K562 (cell line): ENCODE data around the gene SVEP1. TPM values are rescaled to one million over a fixed set of nuclear protein-coding genes. Genes with fewer than 3 reads are reported as not detected.

Experiments used
- ATAC-seq: fragments of 200-7000 bp; cut with Tn5 transposase; 3 replicates; pipeline ENCODE4 v1.9.1; 2020; ENCODE audit warnings: moderate library complexity
- BruUV-seq: library from RNA; stranded (reverse); fragments of 400-500 nt; replicated peaks from 2 replicates; lab custom pipeline; 2021; lab: Mats Ljungman, UMichigan
- CTCF ChIA-PET: fragments of 300-600 bp; formaldehyde crosslinking; extraction: SDS; loops from one replicate; lab custom pipeline; 2021; ENCODE audit warnings: low intra/inter-chr PET ratio; lab: Yijun Ruan, JAX
- POLR2A ChIA-PET: fragments of 300-600, 350-650 bp; sonication (Branson Sonifier 250); formaldehyde crosslinking; extraction: SDS; loops from one replicate; lab custom pipeline; 2021; ENCODE audit warnings: antibody characterized with exemption, inconsistent platforms; lab: Yijun Ruan, JAX
- DNase-seq, 4 experiments: peaks; one replicate each; pipeline versions ENCODE4 v3.0.0 to v3.0.0-alpha.2; 2011 to 2018; ENCODE audit warnings: low spot score in 3 of 4, mixed read lengths in 3 of 4; ENCODE audit errors: extremely low read depth in 1 of 4
- FAIRE-seq: peaks from 2 replicates; lab custom pipeline; 2011; peaks lifted over from hg19 to GRCh38; lab: Jason Lieb, UNC
- H2AFZ ChIP-seq: 2 replicates; pipeline ENCODE4 v1.6.0; 2011; ENCODE audit warnings: low read depth, low read length, control low read depth, inconsistent platforms
- H3K27ac ChIP-seq: fragments of 200-600 bp; 3 replicates; pipeline ENCODE4 v1.8.0; 2011; ENCODE audit warnings: low read depth, mild to moderate bottlenecking, control low read depth, inconsistent platforms, low read length, moderate library complexity, mixed read lengths; ENCODE audit errors: extremely low read depth
- H3K27me3 ChIP-seq, 2 experiments: fragments of 300-600 bp in 1 of 2; 2 replicates in 1 of 2; 3 replicates in 1 of 2; pipeline versions ENCODE4 v1.6.0 to v1.8.0; 2011; ENCODE audit warnings: inconsistent platforms in 2 of 2, low read length in 2 of 2, mild to moderate bottlenecking in 1 of 2, mixed read lengths in 1 of 2, moderate library complexity in 1 of 2; ENCODE audit not compliant: control insufficient read depth in 2 of 2, insufficient read depth in 2 of 2
- H3K36me3 ChIP-seq: fragments of 300-600 bp; 3 replicates; pipeline ENCODE4 v1.8.0; 2011; ENCODE audit warnings: mild to moderate bottlenecking, low read length, inconsistent platforms; ENCODE audit not compliant: control insufficient read depth, insufficient read depth
- H3K4me1 ChIP-seq, 2 experiments: fragments of 200-600 bp in 1 of 2; replicated peaks in 1 of 2; 2 replicates in 1 of 2; 3 replicates in 1 of 2; pipeline versions ENCODE4 v1.5.1 to v1.8.0; 2011; ENCODE audit warnings: inconsistent platforms in 2 of 2, low read length in 2 of 2, mild to moderate bottlenecking in 1 of 2, mixed read lengths in 1 of 2, moderate library complexity in 1 of 2; ENCODE audit not compliant: control insufficient read depth in 2 of 2, insufficient read depth in 2 of 2
- H3K4me2 ChIP-seq: 2 replicates; pipeline ENCODE4 v1.6.1; 2011; ENCODE audit warnings: low read length, control low read depth, inconsistent platforms, mixed read lengths; ENCODE audit not compliant: insufficient read depth
- H3K4me3 ChIP-seq: fragments of 200-600 bp; sonication (generic), shearing (Covaris generic); 2 replicates; pipeline ENCODE4 v1.5.1; 2016; ENCODE audit warnings: control low read depth, inconsistent platforms
- H3K79me2 ChIP-seq: fragments of 200-600 bp; 3 replicates; pipeline ENCODE4 v1.8.0; 2011; ENCODE audit warnings: low read length, inconsistent platforms; ENCODE audit not compliant: control insufficient read depth, insufficient read depth
- H3K9ac ChIP-seq, 2 experiments: 2 replicates each; pipeline versions ENCODE4 v1.6.0 to v1.6.1; 2011; ENCODE audit warnings: low read depth in 2 of 2, low read length in 2 of 2, control low read depth in 1 of 2, inconsistent platforms in 1 of 2, mild to moderate bottlenecking in 1 of 2, mixed read lengths in 1 of 2; ENCODE audit not compliant: insufficient read depth in 1 of 2
- H3K9me1 ChIP-seq: one replicate; pipeline ENCODE4 v1.6.0; 2011; ENCODE audit warnings: inconsistent platforms, mild to moderate bottlenecking, low read length, moderate library complexity; ENCODE audit not compliant: control insufficient read depth, insufficient read depth
- H3K9me3 ChIP-seq: replicated peaks from 2 replicates; pipeline ENCODE4 v1.5.1; 2011; ENCODE audit warnings: low read depth, low read length, inconsistent platforms; ENCODE audit not compliant: control insufficient read depth, insufficient read depth
- H4K20me1 ChIP-seq: replicated peaks from 2 replicates; pipeline ENCODE4 v1.6.1; 2011; ENCODE audit warnings: low read length, inconsistent platforms, mixed read lengths; ENCODE audit not compliant: control insufficient read depth, insufficient read depth
- CEBPB ChIP-seq: fragments of 450-650 bp; IDR thresholded peaks from 2 replicates; pipeline ENCODE4 v1.6.1; 2016; ENCODE audit warnings: missing genetic modification characterization, missing compliant biosample characterization
- ERF ChIP-seq: fragments of 450-650 bp; formaldehyde crosslinking; IDR thresholded peaks from 2 replicates; pipeline ENCODE4 v1.4.0; 2020; ENCODE audit warnings: mild to moderate bottlenecking, mixed read lengths
- PHF8 ChIP-seq: fragments of 200-600 bp; sonication (generic); IDR thresholded peaks from 2 replicates; pipeline ENCODE4 v1.6.1; 2012; ENCODE audit warnings: mixed run types, mild to moderate bottlenecking, inconsistent platforms, low read length, moderate library complexity, borderline replicate concordance
- STAT5B ChIP-seq: fragments of 250-450 bp; sonication (Bioruptor Pico); IDR thresholded peaks from 2 replicates; pipeline ENCODE4 v1.8.0; 2021; ENCODE audit warnings: mild to moderate bottlenecking, inconsistent platforms
- ZNF436 ChIP-seq: fragments of 250-450, 450-650 bp; sonication (Bioruptor Pico); formaldehyde crosslinking; IDR thresholded peaks from 2 replicates; pipeline ENCODE4 v1.7.0; 2020; ENCODE audit warnings: mild to moderate bottlenecking
- WGBS: fragments of 100-300 bp; shearing (Covaris generic); methylation state at CpG from one replicate; pipeline ENCODE4 v1.1.6; 2016; ENCODE audit warnings: low coverage, mixed read lengths; ENCODE audit not compliant: insufficient coverage; ENCODE audit errors: missing lambda C conversion rate; 5-methylcytosine and 5-hydroxymethylcytosine counted together
- in situ Hi-C: fragments of 300-500 bp; cut with MboI; formaldehyde crosslinking; loops from 4 replicates; pipeline ENCODE4 v1.15.0; 2018; ENCODE audit warnings: inconsistent platforms, mixed read lengths
- intact Hi-C: fragments of 100-400 bp; cut with micrococcal nuclease; formaldehyde crosslinking; loops from 2 replicates; pipeline ENCODE4 v1.14.2; 2022
- polyA plus RNA-seq, 8 experiments: library from polyadenylated mRNA; depleted of rRNA in 4 of 8; stranded (reverse) in 5 of 8; unstranded in 3 of 8; fragments of >200 nt; fragmentation: Nextera tagmentation in 2 of 8; fragmentation: Illumina TruSeq in 1 of 8; extraction: Ambion mirVana in 2 of 8; extraction: Trizol in 1 of 8; gene quantifications; 2 replicates each; pipeline versions ENCODE4 v1.2.1 to v1.2.3, GENCODE V29; 2011 to 2014; ENCODE audit warnings: inconsistent platforms in 1 of 8, missing spikeins in 1 of 8
- total RNA-seq, 7 experiments: library from RNA; depleted of rRNA in 6 of 7; stranded (reverse); fragments of >200 nt in 6 of 7; fragmentation: Illumina TruSeq in 2 of 7; extraction: Trizol in 2 of 7; gene quantifications; 2 replicates each; pipeline versions ENCODE4 v1.2.1 to v1.2.3, GENCODE V29; 2011 to 2021; ENCODE audit warnings: low replicate concordance in 1 of 7
- TF ChIP-seq, protein P1 (sequence below): IDR thresholded peaks from 2 replicates; pipeline ENCODE4 v1.6.1; 2016; ENCODE audit warnings: missing genetic modification characterization, missing compliant biosample characterization

Gene SVEP1
- total and polyA plus RNA-seq, 9 of the 15 experiments (the other 6 are each of a cell fraction or from before 2014, with no cell fraction given): 0.20 to 0.84 (median 0.43) TPM

DNA sequence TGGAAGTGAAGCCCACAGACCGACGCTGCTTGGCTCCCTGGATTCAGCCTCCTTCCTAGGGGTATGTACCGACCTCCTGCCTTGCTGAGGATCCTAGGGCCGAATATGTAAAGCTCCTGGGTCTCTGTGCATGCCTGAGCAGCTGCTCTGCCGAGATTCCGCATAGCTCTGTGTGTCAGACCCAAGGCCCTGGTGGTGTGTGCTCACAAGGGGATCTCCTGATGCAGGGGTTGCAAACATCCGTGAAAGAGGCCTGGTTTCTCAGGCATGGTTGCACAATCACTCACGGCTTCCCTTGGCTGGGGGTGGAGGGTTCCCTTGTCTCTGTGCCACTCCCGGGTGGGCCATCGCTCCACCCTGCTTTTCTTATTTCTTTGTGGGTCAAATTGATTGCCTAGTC, 19.9 kb upstream of the SVEP1 start:
- no TSS peak for BruUV-seq
- intact Hi-C loops: no loop called here
- Histone ChIP-seq H3K27ac (no peak overlapping the region), H3K9me1 (no peaks in the 10 kb centered on the region), H3K4me1 (no peaks in the 10 kb centered on the region), H3K79me2 (no peaks in the 10 kb centered on the region), H3K36me3 (no peaks in the 10 kb centered on the region), H3K9me3 (no peaks in the 10 kb centered on the region), H4K20me1 (no peaks in the 10 kb centered on the region), H3K9ac (no peak overlapping the region), H2AFZ (no peak overlapping the region), H3K27me3 (no peaks in the 10 kb centered on the region), H3K4me2 (no peak overlapping the region), H3K4me3 (no peak overlapping the region)
- DNase-seq (no peak), FAIRE-seq (no peak), ATAC-seq (no peak)
- no peak for TF ChIP-seq PHF8
- TF ChIP-seq STAT5B (CRISPR knock-in tag): no peak
- TF ChIP-seq CEBPB (tag): peak; percentile 51
- TF ChIP-seq, protein P1, sequence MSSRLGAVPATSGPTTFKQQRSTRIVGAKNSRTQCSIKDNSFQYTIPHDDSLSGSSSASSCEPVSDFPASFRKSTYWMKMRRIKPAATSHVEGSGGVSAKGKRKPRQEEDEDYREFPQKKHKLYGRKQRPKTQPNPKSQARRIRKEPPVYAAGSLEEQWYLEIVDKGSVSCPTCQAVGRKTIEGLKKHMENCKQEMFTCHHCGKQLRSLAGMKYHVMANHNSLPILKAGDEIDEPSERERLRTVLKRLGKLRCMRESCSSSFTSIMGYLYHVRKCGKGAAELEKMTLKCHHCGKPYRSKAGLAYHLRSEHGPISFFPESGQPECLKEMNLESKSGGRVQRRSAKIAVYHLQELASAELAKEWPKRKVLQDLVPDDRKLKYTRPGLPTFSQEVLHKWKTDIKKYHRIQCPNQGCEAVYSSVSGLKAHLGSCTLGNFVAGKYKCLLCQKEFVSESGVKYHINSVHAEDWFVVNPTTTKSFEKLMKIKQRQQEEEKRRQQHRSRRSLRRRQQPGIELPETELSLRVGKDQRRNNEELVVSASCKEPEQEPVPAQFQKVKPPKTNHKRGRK: no peak
- no peak for TF ChIP-seq ZNF436
- no peak for TF ChIP-seq ERF (CRISPR knock-in tag)
- in situ Hi-C loops: no loop called here
- POLR2A ChIA-PET: no interaction called here
- CTCF ChIA-PET: no interaction called here
- WGBS: 1% methylated on average over 10 of the region's 10 CpGs
